ENCODE measurements around the gene MFGE8. TPM values are rescaled to one million over a fixed set of nuclear protein-coding genes. Genes with fewer than 3 reads are reported as not detected.
A peak's percentile ranks its signal among the peaks of the same experiment; 100 is the strongest.

The MFGE8 gene
- total and polyA plus RNA-seq, 9 of the 15 experiments (the other 6 are each of a cell fraction or from before 2014, with no cell fraction given) = 2.3 to 142 (median 62.3) TPM

- TF ChIP-seq RREB1 (CRISPR knock-in tag; IDR thresholded peaks at IDR 0.05) (no peak), ZEB2 (IDR thresholded peaks at IDR 0.05) (peak; percentile 35; the same call in 1 of the 2 replicates), STAT6 (CRISPR knock-in tag; IDR thresholded peaks at IDR 0.05) (no peak), MAFF (IDR thresholded peaks at IDR 0.05; ENCODE audit: low read length) (peak; percentile 90), CTBP1 (IDR thresholded peaks at IDR 0.05; ENCODE audit: borderline replicate concordance) (peak; percentile 41; the same call in 1 of the 2 replicates), CHAMP1 (IDR thresholded peaks at IDR 0.05) (0 out of 2 replicates have a peak, but pooled peaks have one; percentile 12), TOE1 (IDR thresholded peaks at IDR 0.05; ENCODE audit: borderline replicate concordance) (no peak), TOE1 (CRISPR knock-in tag; IDR thresholded peaks at IDR 0.05; ENCODE audit: borderline replicate concordance, low read depth) (no peak), NCOR1 (IDR thresholded peaks at IDR 0.05) (peak; percentile 23; the same call in 1 of the 2 replicates), KAT2B (IDR thresholded peaks at IDR 0.05; ENCODE audit: low read depth, low read length) (no peak), CBFA2T3 (IDR thresholded peaks at IDR 0.05) (peak; percentile 66), MAFK (IDR thresholded peaks at IDR 0.05; ENCODE audit: low read length) (peak; percentile 85), CBX2 (IDR thresholded peaks at IDR 0.05; ENCODE audit: insufficient read depth, low read length, poor library complexity, severe bottlenecking) (no peak), L3MBTL2 (IDR thresholded peaks at IDR 0.05) (0 out of 2 replicates have a peak, but pooled peaks have one; percentile 10), KLF6 (CRISPR knock-in tag; IDR thresholded peaks at IDR 0.05; ENCODE audit: borderline replicate concordance) (no peak), ZNF699 (CRISPR knock-in tag; IDR thresholded peaks at IDR 0.05; ENCODE audit: insufficient replicate concordance) (no peak), ZNF830 (CRISPR knock-in tag; IDR thresholded peaks at IDR 0.05) (no peak), CBFA2T2 (conservative IDR thresholded peaks at IDR 0.05) (peak; percentile 47; the same call in 1 of the 2 replicates), CREBBP (IDR thresholded peaks at IDR 0.05; ENCODE audit: low read depth, low read length) (no peak)
Measured at GRCh38 chr15:88865498-88866099, 47.6 kb downstream of the MFGE8 start (continued).

Measured in K562 (cell line).